HG03571 (cell line): ENCODE measurements around the gene PC.
A peak's percentile ranks its signal among the peaks of the same experiment; 100 is the strongest.
"Not testable (repeated sequence)": the region's sequence is repeated elsewhere in the genome, so short reads cannot be mapped to it uniquely, and the experiment has no call there.

Experiments used
- ATAC-seq: cut with Tn5 transposase; IDR thresholded peaks from one replicate; pipeline ENCODE4 v1.9.1; 2021; ENCODE audit not compliant: unreplicated experiment

Gene PC

DNA sequence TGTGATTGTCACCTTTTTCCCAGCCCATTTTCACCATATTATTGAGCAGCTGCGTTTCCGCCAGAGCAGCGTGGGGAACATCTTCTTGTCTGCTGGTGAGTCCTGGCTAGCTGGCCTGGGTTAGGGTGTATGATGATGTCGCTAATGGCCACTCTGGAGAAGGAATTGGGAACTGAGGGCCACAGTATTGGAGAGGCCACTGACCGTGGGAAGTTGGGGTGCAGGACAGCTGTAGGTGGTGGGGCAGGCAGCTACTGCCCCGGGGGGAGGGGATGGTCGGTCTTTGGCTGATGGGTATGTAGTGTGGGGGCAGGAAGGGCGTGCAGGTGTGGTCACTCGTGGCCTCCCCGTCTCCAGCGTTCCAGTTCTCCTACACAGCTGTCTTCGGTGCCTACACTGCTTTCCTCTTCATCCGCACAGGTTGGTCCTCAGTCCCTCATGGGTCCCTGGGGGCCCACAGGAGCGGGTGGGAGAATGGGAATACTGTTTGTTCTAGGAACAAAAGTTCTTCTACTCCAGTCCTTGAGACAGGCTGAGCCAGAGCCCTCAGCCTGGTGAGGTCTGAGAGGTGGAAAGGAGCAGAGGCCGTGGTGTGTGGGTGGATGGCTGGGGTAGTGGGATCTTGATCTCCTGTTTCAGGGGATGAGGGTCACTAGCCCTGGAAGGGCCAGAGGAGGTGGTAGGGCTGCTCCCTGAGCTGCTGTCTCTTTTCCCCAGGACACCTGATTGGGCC is 112.9 kb downstream of the PC start:
- ATAC-seq, result no peak

DNA sequence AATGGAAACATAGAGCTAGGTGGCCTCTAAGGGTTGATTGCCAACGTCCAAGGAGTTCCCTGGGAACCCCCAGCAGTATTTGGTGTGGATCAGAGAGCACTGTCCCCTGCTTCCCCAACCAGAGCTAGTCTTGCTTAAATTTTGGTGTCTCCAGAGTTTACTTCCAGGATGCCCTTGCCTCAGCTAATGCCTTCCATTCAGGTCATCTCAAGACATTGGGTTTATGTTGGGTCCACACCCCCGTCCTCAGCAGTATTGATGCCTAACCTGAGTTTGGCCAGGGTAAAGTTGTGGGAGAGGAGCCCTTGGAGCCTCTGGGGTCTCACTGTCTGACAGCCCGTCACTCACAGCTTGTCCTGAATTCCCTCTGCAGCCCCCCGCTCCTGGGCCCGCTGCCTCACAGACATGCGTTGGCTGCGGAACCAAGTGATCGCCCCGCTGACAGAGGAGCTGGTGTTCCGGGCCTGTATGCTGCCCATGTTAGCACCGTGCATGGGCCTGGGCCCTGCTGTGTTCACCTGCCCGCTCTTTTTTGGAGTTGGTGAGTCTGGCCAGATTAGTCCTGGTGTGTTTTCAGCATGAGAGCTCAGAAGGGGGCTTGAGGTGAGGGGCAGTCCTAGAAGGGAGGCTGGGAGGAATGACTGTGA is 113.6 kb downstream of the PC start:
- no peak for ATAC-seq

DNA sequence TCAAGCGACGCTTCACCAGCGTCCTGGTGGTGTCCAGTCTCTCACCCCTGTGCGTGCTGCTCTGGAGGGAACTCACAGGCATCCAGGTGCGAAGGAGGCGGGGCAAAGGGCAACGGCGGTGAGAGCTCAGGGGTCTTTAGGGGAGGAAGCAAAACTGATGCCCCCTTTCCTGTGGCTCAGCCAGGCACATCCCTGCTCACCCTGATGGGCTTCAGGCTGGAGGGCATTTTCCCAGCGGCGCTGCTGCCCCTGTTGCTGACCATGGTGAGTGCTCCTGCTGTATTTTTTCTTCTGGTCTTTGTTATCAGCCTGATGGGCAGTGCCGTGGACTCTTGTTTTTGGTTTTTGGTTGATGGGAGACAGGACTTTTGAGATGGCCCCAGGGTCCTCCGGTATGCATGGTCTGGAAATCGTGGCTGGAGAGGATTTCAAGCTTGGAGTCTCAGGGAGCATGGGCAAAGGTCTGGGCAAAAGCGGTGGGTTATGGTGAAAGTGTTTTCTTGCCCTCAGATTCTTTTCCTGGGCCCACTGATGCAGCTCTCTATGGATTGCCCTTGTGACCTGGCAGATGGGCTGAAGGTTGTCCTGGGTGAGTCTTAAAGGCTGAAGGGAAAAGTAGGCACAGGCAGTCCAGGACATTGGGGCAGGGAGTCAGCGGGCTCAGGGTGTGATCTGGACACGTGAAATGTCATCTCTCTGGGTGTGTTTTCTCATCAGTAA is 114.2 kb downstream of the PC start:
- no peak for ATAC-seq

DNA sequence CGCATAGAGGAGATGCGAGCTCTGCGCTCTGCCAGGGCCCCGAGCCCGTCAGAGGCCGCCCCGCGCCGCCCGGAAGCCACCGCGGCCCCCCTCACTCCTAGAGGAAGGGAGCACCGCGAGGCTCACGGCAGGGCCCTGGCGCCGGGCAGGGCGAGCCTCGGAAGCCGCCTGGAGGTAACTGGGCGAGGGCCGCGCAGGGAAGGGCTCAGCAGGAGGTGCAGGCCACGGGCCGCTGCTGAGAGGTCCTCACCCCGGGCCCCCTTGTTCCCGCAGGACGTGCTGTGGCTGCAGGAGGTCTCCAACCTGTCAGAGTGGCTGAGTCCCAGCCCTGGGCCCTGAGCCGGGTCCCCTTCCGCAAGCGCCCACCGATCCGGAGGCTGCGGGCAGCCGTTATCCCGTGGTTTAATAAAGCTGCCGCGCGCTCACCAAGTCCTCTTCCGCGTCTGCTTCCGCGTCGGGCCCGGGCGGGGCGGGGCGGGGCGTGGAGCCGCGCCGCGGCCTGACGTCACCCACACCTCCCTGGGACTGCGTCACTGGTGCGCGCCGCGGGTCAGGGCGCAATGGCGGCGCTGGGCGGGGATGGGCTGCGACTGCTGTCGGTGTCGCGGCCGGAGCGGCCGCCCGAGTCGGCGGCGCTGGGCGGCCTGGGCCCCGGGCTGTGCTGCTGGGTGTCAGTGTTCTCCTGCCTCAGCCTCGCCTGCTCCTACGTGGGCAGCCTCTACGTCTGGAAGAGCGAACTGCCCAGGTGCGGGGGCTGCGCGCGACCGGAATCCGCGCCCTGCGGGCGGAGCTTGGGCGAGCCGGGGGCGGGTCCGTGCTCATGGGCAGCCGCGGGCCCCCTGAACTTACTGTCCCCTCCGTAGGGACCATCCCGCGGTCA is 115.0 kb downstream of the PC start, which contains the start of gene RCE1:
Gene RCE1, plus strand, starts transcription at position 546 of the 880 bp plus-strand sequence. Its CDS starts 15 bp downstream, at position 561.
- ATAC-seq, result peak; percentile 54

DNA sequence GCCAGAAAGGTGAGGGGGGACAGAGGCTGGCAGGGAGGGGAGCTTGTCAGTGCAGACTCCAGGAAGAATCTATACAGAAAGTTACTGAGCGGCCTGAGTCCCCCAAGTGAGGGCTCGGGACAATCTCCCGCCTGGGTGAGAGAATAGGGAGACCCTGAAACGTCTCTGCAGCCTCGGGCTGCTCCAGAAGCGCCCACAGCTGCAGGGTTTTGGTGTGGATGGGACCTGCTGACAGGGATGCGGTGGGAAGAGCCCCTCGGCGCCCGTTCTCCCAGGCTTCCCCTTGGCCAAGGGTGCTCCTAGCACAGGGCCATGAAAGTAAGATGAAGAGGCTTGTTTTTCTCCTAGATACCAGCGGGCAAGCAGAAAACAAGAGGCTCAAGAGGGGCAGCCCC is 115.7 kb downstream of the PC start:
- ATAC-seq, result no peak

DNA sequence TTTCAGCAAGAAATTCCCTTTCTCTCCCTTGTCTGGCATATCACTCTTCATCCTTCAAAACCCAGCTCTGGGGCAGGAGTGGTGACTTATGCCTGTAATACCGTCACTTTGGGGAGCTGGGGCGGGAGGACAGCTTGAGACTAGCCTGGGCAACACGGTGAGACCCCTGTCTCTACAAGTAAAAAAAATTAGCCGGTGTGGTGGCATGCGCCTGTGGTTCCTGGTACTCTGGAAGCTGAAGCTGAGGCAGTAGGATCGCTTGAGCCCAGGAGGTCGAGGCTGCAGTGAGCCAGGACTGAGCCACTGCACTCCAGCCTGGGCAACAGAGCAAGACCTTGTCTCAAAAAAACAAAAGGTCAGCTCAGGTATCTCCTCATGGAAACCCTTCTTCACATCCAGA is 116.3 kb downstream of the PC start:
- ATAC-seq, result no peak

DNA sequence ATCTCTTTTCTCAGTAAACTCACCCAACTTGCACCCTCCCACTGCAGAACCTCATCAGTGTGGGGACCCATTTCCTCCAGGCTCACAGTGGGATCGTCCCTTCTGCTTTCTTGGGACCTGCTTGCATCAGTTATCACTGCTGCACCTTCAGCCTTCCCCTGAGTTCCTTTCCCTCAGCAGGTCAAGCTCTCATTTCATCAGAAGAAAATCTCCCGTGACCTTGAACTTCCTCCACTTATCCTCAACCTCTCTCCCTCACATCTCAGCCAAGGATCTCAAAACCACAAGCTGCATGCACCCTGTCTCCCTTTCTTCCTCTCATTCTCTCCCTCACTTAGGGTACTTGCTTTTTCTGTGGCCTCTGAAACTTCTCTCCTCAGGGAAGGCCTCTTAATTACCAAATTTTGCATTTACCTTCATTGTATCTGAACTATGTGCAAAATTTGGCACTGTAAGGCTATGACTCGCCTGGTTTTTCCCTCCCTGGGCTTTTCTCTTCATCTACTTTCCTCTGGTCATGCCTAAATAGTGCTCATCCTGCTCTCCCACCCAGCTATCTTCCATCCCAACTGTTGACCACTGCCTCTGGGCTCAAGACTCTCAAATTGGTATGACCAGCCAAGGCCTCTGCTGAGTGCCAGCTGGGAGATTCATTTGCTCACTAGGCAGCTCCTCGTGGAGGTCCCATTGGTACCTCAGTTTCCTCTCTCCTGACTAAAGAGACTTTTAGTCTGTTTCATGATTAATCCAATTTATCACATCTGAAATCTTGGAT is 117.7 kb downstream of the PC start:
- no peak for ATAC-seq

DNA sequence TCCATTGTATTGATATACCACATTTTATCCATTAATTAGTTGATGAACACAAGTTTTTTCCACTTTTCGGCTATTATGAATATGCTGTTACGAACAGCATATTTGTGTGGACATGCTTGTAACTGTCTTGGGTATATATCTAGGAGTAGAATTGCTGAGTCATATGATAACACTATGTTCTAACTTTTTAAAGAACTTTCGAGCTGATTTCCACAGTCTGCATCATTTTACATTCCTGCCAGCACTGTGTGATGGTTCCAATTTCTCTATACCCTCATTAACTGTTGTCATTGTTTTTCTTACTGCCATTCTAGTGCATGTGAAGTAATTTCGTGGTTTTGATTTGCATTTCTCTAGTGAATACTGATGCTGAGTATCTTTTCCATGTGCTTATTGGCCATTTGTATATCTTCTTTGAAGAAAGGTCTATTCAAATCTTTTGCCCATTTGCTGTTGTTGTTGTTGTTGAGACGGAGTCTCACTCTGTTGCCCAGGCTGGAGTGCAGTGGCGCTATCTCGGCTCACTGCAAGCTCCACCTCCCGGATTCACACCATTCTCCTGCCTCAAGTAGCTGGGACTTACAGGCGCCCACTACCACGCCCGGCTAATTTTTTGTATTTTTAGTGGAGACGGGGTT is 122.3 kb downstream of the PC start:
- no peak for ATAC-seq

DNA sequence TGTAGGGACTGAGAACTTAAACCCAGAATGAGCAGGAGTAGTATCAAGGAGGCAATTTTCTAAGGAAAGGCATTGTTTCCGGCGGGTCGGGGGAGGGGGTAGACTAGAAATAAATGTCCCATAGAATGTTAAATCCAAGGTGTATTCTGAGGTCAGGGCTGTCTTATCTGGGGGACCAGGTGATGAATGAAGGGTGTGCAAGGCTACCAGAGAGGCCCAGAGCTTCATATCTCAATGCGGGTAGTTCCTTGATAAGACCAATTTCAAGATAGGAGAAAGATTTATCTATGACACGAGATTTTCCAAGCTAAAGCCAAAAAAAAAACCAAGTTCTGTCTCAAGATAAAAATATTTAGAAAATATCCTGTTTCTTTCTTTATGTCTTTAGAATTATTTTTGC is 123.2 kb downstream of the PC start:
- no peak for ATAC-seq

DNA sequence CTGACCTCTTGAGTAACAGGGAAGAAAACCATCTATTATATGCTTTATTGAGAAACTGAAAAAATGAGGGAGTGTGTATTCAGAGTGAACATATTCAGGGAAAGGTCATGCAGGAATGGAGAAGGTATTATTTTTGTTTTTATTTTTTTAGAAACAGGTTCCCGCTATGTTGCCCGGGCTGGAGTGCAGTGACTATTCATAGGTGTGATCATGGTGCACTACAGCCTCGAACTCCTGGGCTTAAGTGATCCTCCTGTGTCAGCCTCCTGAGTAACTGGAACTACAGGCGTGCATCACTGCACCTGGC is 123.7 kb downstream of the PC start:
- no peak for ATAC-seq

DNA sequence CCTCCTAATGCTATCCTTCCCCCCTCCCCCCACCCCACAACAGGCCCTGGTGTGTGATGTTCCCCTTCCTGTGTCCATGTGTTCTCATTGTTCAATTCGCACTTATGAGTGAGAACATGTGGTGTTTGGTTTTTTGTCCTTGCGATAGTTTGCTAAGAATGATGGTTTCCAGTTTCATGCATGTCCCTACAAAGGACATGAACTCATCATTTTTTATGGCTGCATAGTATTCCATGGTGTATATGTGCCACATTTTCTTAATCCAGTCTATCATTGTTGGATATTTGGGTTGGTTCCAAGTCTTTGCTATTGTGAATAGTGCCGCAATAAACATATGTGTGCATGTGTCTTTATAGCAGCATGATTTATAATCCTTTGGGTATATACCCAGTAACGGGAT is 133.6 kb downstream of the PC start:
- not testable (repeated sequence) for ATAC-seq

DNA sequence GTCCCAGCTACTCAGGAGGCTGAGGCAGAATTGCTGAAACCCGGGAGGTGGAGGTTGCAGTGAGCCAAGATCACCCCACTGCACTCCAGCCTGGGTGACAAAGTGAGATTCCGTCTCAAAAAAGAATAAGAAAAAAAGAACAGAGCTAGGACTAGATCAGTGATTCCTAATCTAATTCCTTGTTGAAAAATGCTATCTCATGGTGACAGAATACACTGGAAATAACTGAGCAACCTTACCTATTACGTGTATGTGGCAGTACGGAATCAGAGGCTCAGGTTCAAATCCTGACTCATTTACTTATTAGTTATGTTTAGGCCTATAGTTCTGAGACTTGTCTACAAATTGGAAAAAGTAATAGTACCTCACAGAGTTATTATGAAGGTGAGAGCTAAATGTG is 134.5 kb downstream of the PC start:
- no peak for ATAC-seq

DNA sequence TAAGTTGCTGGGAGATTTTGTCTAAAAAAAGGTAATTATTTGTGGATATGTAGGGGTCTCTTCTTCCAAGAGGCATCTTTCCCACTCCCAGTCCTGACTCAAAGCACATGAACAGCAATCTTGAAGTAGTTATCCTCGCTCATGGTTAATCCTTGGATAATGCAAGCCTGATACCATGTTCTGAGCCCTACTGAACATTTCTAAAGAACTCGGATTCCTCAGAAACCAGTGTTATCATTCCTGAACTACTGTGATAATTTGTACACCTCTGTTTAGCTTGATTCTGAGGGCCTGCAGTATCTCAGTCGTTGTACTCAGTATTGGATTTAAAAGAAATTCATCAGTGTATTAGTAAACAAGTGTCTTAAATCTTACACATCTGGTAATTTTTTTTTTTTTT is 137.3 kb downstream of the PC start:
- ATAC-seq, result no peak

DNA sequence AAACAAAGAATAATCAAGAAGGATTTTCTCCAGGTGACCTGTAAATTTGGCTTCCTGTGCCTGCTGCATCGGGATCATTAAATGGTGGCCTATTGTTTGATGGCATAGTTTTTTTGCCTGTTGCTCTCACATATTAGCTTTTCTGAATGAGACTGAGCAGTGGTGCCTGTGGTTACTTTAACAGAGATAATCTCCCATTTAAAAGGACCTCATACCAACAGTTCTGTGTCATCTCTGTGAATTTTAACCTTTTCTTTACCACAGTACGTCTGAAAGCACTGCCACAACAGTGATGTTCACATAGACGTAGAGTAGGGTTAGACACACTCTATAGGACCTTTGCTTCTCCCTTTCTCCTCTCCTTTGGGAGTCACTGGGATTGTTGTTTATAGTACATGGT is 137.8 kb downstream of the PC start:
- ATAC-seq, result no peak

DNA sequence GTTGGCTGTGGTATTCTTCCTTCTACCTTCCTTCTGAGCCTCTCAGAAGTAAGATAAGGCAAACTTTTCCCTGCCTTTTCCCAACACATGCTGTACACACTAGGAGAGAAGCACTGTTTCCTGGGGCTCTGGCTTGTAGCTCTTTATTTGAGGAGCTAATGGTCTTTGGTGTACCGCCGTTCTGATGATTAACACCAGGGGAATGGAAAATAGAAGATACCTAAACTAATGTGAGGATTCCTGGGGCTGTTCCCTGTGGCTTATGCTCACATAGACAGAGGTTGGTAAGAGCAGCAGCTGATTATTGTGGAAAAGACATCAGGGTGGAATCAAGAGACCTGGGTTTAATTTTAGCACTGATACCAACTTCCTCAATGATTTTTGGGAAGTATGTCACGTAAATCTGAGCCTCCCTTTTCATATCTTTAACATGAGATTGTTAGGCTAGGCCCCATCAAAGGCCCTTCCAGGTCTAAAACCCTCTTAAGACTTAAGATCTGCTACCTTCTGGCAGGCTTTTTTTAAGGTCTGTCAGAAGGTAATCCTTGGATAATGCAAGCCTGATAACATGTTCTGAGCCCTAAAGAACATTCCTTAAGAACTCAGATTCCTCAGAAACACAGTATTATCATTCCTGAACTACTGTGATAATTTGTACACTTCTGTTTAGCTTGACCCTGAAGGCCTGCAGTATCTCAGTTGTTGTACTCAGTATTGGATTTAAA is 139.8 kb downstream of the PC start:
- no peak for ATAC-seq

DNA sequence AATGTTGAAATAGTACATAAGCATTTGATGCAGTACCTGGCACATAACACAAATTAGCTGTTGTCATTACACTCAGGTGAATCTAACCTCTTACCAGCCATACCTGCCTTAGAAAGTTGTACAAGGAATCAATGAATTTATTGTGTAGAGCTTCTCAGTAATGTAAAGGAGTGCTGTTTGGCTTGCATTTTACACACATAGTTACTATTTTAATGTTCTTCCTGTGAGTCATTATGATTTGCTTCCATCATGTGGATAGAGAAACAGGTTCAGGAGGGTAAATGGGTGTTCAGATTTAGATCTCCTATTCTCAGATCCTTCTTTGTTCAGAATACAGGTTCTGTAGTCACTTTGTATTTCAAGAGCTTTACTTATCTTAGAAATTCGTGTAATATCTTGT is 142.5 kb downstream of the PC start:
- no peak for ATAC-seq

DNA sequence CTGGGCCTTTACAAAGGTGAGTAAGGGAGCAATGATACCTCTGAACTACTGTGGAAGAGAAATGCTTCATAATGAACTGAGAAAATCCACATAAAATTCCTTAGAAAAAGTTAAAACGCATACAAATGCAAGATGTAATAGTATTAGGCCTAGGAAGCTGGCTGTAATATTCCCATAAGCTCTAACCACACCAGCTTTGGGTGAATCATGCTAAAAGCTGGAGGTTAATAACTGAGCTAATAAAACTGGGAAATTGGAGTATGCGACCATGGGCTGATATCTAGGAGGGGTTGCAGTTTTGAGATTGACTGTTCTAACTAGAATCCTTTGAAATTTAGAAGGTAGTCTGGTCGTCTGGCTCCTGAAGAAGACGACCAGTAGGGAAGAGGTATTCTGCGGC is 143.5 kb downstream of the PC start:
- no peak for ATAC-seq

DNA sequence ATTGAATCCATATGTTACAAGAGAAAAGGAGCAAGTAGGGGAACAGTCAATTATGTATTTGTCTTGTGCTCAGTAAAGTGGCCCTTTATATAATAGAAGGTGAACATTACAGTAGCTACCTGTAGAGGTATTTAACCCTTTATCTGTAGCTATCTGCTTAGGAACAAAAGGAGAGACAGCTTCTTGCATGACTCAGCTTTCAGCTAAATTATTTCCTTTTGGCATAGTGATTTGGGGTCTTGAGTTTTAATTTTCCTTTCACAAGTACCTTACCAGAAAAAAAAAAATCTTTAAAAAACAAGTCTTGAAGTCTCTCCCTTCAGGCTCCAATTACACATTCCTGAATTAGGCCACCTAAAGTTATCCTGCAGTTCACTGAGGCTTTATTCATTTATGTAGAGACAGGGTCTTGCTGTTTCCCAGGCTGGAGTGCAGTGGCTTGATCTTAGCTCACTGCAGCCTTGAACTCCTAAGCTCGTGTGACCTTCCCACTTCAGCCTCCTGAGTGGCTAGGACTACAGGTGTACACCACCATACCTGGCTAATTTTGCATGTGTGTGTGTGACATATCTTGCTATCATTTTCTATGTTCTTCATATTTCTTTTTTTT is 147.5 kb downstream of the PC start:
- no peak for ATAC-seq

DNA sequence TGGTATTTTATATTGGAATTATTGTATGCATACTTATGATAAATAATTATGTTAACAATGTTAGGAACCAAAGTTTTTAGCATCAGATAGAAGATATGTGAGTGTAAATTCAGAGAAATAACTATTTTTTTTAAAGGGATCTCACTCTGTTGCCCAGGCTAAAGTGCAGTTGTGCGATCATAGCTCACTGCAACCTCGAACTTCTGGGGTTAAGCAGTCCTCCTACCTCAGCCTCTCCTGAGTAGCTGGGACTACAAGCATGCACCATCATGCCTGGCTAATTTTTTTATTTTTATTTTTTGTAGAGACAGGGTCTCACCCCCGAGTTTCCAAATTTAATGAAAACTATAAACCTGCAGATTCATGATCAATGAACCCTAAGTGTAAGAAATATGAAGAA is 148.6 kb downstream of the PC start:
- no peak for ATAC-seq
